HT-29 (cell line): ENCODE data around the gene SLC46A2. TPM values are rescaled to one million over a fixed set of nuclear protein-coding genes. Genes with fewer than 3 reads are reported as not detected.

Experiments used
- DNase-seq: peaks from one replicate; pipeline ENCODE4 v3.0.0-alpha.2; 2015; ENCODE audit warnings: low spot score
- total RNA-seq: library from RNA; depleted of rRNA; stranded (reverse); fragments of >200 nt; shearing (Covaris generic); gene quantifications from 2 replicates; pipeline ENCODE4 v1.2.3, GENCODE V29; 2014

SLC46A2 gene
- total RNA-seq, 1 experiment from 2014 or later: not detected

DNA sequence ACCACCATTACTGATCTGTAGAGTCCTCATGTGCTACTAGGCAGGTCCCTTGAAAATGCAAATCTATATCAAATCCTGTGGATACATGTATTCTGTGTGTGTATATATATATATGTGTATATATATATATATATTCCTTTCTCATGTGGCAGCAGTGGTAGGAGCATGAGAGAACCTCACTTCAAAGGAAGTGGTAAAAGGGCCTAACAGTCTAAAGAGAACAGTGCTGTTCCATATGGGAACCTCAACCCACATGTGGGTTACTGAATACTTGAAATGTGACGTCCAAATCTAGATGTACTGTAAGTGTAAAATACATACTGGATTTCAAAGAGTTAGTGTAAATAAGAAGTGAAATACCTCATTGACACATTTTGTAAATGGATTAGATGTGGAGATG, 5.4 kb downstream of the SLC46A2 start:
- no peak for DNase-seq

DNA sequence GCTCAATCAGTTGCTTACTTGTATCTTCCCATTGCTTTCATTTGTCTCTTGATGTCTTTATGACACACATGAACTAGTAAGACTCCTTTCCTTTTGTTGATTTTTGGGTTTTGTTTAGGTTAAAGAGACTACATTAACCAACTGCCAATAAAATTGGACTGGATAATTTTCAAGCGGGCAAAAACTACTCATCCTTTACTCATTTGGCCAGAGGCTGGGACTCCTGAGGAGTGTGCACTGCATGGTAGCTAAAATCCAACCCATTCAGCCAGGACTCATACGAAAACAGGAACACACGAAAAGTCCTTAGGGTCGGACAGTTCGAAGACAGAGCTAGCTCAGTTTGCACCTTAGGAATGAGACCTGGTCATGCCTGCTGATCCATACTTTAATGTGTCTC, 6.0 kb downstream of the SLC46A2 start:
- no peak for DNase-seq

DNA sequence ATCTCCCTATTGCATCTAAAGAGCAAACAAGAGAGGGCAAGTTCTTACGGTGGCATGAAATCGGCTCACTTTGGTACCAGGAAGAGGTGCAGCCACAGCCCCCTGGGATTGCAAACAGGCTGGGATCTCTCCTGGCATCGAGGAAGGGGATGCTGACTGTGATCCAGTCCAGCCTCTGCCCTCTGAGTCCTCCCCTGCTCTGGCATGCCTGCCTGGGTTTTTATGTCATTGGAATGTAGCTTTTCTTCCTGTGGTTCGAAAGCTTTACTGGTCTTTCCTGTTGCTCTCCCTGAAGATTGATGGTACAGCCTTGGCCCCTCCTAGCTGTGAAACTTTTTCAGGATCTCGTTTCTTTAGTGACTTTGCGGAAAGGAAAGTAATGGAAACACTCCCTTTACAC, 6.6 kb downstream of the SLC46A2 start:
- DNase-seq: no peak

DNA sequence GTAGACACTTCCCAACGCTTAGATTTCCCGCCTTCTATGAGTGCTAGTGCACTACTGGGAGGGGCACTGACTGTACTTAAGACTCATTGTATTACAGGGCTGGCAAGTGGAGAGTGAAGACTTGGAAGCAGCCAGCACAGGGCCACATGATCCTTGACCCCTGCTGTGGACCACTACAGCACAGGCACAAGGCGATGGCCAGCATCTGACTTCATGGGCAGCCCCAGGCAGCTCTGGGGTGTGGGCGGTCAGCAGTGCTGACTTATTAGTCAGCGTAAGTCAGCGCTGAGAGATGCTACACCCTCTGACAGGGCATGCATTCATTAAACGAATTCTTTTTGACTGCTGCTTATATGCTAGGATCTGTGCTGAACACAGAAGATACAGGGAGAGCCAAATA, 9.3 kb downstream of the SLC46A2 start:
- DNase-seq: peak; percentile 28

DNA sequence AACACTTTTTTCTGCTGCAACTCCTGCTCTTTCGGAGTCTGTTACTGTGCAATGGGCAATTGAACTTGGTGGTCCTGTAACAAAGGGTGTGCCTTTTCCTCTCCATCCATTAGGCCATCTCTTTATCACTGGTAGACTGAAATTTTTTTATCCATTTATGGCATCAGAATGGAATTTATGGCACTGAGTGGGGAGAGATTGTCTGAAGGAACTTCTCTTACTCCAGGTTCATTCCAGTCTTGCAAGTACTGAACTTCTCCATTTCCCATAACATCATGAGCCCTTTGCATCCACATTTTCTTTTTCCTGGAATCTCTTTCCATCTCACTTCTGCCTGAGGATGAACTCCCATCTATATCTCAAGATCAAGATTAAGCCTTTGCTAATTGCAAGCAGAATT, 10.0 kb downstream of the SLC46A2 start:
- DNase-seq: no peak

DNA sequence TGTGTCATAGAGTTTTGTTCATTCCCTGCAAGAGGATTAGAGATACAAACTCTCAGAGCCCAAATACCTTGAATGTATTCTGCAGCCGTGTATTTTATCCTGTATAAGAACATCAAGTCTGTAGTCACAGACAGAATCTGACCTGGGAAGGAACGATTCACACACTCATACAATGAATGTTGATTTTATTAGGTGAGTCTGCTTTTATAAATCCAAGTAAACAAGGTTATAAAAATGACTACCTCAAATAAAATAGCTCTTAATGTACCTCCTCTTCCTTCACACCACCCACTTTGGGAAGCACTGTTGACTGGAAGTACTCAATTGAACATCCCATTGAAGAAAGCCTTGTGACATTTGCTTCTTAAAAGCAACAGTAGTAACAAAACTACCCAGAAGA, 11.9 kb downstream of the SLC46A2 start:
- no peak for DNase-seq

DNA sequence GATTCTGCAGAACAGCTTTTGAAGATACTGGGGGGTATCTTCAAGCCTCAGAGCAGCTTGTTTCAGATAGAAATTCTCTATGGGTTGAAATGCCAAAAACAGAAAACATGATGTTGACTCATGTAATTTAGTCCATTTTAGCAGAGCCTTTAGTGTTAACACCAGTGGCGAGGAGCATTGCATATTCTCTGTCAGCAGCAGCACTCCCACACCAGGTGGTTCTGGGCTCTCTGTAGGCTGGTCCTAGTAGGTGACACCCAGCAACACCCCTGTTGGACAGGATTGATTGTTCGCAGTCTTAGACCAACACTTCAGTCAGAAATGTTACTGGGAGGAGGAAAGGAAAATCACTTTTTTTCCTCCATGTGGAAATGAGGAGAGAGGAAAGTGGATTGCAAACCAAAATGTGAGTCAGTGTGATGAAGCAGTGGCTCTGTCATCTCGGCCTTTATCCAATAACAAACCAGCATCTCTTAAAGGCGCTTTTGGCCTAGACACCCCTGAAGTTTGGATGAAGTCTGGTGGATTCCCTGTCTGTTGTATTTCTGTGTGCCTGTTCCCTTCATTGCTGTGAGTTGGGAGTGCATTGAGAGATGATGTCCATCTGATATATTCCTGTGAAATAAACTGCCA, 16.8 kb downstream of the SLC46A2 start:
- no peak for DNase-seq

DNA sequence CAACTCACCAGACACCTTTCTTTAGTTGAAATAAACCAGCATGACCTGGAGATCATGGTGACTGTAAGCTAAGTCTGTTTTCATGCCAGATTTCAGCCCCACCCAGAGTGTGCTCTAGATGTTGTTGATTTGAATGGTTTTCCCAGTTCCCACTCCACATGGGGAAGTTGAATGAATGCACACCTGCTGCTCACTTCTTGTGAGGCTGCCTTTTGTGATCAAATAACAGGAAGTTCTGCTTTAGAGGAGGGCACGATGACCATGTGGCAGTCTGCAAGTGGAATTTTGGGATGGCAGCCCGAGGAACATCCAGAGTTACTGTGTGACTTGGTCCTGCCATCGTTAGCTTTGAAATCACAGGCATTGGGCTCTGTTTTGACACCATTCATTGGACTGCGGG, 18.7 kb downstream of the SLC46A2 start:
- DNase-seq: no peak

DNA sequence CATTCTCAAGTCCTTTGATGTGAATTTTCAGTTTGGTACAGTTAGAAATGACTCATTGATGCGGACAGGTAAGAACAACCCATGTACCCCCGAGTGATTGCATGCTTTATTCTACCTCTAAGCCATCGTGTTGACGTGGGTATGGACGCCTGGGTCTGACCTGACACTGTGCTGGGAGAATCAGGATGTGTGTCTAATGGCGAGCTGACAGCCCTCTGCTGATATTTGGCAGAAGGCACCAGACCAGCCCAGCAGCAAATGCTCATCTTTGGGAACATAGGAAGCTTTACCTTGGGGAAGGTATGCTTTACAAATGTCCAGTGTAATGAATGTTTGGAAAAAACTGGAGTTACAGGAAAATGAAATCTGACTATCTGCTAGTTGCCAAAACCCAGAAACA, 20.1 kb downstream of the SLC46A2 start:
- DNase-seq: no peak

DNA sequence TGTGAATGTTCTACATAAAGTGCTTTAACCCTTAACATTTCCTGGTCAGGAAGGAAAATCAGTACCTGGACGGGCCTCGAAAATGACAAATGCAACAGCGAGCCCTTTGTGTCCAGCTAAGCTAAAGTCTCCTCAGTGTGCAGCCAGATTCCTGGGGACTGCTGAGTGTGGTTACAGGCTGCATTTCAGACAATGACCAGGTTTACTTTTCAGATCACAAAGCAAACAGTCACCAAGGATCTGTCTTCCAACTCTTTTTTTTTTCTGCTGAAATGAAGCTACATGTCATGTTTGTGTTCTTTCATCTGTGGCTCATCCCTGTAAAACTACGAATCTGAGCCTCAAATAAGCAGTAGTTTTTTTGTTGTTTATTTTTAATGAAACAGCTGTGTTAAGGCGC, 20.8 kb downstream of the SLC46A2 start:
- no peak for DNase-seq

DNA sequence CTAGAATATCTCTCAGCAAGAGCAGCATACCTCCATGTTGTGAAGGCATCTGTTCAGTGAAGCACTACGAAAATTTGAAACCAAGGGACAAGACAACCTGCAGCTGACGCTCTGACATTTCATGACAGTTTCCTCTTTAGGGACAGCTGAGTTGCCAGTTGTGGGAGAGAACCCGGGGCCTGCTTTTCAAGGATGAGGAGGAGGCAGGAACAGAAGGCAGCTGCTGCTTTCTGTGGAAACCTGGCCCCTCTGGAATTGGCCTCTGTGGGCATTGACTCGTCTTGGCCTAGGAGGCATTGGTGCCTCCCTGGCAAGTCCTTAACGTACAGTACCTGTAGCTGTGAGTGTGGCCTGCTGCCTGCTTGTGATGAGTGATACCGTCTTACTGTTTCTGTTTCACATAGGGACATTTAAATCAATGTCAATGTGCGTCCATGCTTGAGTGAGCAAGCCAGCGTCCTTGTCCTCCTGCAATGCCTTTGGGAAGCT, 21.6 kb downstream of the SLC46A2 start:
- DNase-seq: no peak

DNA sequence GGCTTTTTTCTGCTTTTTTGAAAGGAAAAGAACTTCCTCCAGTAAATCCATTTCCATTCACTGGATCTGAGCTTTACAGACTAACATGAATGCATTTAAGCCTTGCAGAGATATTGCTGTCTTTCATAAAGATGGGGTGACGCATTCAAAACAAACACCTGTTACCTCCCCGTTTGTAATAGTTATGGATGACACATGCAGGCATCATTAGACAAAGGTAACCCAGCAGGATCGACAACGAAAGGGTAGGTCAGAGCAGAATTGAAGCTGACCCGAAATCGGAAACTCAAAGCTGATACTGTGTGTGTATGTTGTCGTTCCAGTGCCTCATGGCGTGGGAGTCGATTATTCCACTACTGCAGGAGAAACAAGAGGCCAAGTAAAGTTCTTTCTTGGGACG, 22.2 kb downstream of the SLC46A2 start:
- peak; percentile 9 for DNase-seq

DNA sequence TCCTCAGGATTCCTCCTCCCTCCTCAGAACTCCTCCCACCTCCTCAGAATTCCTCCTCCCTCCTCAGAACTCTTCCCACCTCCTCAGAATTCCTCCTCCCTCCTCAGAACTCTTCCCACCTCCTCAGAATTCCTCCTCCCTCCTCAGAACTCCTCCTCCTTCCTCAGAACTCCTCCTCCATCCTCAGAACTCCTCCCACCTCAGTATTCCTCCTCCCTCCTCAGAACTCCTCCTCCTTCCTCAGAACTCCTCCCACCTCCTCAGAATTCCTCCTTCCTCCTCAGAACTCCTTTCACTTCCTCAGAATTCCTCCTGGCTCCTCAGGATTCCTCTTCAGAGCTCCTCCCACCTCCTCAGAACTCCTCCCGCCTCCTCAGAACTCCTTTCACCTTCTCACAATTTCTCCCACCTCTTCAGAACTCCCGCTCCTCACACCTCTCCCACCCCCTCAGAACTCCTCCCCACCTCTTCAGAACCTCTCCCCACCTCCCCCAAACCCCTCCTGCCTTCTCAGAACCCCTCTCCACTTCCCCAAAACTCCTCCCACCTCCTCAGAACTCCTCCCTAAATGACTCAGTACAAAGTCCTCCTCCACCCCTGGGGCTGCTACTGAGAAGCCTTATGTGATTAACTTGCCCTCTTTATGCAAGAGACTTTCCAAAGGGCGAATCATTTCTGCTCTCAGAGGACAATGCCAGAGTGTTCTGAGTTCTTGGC, 23.2 kb downstream of the SLC46A2 start:
- DNase-seq: peak; percentile 83

DNA sequence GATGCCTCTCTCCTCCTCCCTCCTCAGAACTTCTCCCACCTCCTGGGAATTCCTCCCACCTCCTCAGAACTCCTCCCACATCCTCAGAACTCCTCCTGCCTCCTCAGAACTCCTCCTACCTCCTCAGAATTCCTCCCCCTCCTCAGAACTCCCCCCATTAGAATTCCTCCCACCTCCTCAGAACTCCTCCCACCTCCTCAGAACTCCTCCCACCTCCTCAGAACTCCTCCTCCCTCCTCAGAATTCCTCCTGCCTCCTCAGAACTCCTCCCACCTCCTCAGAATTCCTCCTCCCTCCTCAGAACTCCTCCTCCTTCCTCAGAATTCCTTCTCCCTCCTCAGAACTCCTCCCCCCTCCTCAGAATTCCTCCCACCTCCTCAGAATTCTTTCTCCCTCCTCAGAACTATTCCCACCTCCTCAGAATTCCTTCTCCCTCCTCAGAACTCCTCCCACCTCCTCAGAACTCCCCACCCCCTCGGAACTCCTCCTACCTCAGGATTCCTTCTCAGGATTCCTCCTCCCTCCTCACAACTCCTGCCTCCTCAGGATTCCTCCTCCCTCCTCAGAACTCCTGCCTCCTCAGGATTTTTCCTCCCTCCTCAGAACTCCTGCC, 23.9 kb downstream of the SLC46A2 start:
- DNase-seq: peak; percentile 54

DNA sequence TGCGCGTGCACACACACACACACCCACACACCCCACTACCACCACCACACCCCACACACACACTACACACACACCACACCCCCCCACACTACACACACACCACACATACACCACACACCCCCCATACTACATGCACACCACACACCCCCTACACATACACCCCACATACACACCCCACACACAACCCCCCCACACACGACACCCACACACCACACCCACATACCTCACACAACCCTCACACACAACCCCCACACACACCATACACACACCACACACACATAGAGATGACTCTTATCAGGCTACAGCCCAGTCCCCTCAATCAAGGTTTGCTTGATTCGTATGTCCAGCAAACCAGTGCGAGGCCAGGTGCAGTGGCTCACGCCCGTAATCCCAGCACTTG, 25.7 kb downstream of the SLC46A2 start:
- no peak for DNase-seq

DNA sequence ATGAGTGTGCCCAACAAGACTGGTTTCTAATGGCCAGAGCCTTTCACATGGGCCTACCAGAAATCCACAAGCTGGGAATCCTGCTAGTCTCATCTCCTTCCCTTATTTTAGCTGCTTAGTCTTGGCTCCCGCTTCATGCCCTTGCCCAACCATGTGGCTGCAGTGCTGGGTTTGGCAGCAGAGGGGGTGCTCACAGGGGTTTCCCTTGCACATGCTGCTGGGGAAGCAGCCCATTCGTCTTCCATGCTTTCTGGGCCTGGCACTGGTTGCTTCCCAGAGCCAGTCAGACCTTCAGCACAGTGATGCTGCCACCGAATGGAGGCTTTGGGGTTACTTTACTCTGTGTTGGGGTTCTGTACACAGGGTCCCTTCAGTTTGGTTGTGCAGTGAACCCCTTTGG, 26.3 kb downstream of the SLC46A2 start:
- DNase-seq: no peak

DNA sequence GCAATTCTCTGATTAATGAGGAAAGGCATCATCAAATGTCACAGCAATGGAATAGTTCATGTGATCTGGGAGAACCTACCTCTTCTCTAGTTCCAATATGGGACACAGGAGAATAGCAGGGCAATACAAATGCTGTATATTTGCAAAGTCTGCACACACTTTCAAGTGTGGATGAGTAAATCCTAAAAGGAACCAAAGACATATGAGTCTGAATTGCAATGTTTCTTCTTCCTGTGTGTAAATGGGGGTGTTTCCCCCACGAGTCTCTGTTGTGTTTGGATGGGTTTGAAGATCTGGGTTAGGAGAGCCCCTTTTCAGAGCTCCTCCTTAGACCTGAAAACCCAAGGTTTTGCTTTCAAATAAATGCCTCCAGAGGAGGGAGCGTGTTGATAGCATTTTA, 26.9 kb downstream of the SLC46A2 start:
- DNase-seq: no peak

DNA sequence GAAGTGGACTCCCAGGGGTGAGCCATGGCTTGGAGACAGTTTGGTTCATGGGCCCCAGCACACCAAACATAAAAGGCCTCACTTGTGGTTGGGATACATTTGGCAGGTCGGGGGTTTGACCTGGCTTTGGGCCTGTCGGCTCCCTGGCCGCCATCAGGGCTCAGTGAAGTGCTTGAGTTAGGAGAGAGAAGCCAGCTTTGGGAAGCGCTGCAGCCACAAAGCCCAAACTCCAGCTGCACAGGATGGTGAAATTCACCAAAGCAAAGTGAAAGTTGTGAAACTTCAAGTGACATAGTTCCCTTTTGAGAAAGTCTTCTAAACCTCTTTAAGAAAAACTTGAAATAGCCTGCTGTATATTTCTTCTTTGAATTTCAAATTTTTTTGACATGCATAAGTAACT, 27.5 kb downstream of the SLC46A2 start:
- no peak for DNase-seq

DNA sequence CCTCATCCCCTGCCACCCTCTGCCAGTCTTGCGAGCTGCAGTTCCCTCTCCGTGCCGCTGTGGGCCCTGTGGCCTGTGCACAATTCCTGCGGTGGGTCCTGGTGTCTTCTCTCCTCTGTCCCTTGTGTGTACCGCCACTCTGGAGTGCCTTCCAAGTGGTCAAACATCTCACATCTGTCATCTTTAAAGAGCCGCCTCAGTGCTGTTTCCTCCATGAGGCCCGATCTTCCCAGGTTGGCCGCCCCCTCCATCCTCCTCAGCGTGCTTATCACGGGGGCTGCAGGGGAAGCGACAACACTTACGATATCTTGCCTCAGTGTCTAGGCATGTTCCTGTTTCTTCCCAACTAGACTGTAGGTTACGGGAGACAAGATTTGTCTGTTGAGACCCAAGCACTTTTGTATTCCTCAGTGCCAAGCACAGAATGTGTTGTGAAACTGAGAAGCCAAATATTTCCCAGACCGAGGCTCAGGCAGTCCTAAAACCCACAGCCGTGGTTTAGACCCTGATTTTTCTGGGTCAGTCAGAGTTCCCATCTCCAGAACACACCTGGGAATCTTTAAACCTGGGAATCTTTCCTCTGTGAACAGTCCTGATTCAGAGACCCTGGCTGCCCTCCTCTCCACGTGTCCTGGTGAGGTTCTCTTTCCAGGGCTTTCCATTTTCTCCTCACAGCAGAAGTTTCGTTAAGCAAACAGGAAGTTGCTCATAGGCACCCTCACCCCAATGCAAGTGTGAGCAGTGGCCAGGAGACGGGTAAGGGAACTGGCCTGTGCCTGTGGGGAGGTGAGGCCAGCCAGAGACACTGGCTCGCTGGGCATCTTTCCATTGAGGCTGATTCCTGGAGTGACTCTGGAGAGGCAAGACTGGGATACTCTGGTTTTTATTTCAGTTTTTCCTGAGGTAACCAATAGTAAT, 28.8 kb downstream of the SLC46A2 start:
- DNase-seq: no peak

DNA sequence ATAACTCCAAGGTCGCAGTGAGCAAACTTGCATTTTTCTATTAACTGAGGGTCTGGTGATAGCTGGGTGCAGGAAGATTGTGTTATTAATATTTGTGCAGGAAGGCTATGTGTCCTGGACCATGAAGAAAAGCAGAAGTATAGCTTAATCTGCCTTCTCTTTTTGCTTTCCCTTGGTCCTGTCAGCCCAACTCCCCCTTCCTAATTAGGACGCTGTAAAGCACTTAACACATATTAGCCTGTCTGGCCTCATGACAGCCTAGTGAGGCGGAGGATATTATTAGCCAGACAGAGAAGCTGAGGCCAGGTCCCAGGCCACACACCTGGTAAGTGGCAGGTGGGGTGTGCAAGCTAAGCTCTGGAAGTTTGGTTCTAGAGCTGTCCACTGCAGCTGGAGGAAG, 29.5 kb downstream of the SLC46A2 start:
- no peak for DNase-seq

DNA sequence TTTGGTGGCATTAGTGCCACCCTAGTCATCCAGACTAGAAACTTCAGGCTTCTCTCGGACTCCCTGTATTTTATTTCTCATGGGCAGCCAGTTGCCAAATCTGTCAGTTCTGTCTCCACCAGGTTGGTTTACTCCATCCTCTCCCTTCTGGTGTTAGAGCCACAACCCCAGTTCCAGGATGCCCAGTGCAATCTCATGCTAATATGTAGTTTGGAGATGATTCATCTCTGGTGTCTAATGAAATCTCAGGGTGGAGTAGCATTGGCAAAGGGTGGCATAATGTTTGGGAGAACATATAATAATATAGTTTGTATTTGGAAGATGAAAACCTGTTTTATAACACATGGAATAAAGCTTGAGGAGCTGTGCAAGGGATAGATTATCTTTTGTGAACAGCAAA, 30.2 kb downstream of the SLC46A2 start:
- DNase-seq: no peak

DNA sequence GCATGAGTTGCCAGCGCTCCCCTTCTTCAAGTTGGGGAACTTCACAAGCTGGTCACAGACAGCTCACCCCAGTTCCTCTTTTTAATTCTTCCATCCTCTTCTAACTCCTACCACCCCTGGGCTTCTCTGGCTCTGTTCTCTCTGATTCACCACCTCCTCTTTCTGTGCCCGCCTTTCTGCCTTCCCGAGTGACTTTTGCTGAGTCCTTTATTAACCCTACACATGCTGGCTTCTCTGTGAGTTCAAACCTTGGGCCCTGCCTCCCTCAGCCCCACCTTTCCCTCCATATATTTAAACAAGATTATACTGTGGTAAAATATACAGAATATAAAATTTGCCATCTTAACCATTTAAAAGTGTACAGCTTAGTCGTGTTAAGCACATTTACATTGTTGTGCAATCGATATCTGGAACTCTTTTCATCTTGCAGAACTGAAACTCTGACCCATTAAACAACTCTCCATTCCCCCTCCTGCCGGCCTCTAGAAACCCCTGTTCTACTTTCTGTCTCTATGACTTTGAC, 32.0 kb downstream of the SLC46A2 start:
- DNase-seq: no peak
